NCI-H187 (cell line): ENCODE data around the gene PAM.
"Not testable (repeated sequence)": the region's sequence is repeated elsewhere in the genome, so short reads cannot be mapped to it uniquely, and the experiment has no call there.

Source experiments
- DNase-seq, 2 experiments: peaks; one replicate each; lab custom pipeline; 2025; lab: John Stamatoyannopoulos, UW

Gene PAM

GRCh38 chr5:103073500-103073899 is 318.4 kb downstream of the PAM start:
- DNase-seq, result not testable (repeated sequence)

- no peak for DNase-seq
Measured at GRCh38 chr5:103075442-103075841, 320.3 kb downstream of the PAM start.
